GM19438 (cell line): ENCODE results near the gene MKI67.

ENCODE experiments used
- ATAC-seq: cut with Tn5 transposase; IDR thresholded peaks from one replicate; pipeline ENCODE4 v1.9.1; 2021; ENCODE audit warnings: low read depth; ENCODE audit not compliant: unreplicated experiment

Gene MKI67

DNA sequence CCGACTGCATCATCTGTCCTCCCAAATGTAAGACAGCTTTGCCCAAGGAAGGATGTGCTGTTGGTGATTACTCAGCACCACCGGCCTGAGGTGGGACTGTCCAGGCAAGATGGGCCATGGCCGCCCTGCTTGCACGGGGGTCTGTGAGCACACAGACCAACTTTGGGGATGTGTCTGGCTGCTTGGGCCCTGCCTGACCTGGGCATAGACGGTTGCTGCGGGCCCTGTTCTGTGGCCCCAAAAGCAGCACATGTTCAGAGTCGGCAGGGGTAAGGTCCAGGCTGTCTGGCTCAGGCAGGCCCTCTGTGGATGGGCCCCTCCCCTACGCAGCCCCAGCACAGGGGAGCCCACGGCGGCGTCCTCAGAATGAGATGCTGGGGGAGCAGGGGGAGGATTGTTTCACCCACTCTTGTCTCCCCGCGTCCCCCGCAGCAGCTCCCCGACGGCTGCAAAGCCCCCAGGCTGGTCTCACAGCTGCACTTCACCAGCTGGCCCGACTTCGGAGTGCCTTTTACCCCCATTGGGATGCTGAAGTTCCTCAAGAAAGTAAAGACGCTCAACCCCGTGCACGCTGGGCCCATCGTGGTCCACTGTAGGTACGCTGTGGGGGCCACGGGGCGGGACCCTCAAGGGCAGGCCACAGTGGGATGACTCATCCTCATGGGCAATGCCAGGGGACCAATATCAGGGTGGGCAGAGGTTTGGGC, 58.4 kb downstream of the MKI67 start:
- no peak for ATAC-seq

DNA sequence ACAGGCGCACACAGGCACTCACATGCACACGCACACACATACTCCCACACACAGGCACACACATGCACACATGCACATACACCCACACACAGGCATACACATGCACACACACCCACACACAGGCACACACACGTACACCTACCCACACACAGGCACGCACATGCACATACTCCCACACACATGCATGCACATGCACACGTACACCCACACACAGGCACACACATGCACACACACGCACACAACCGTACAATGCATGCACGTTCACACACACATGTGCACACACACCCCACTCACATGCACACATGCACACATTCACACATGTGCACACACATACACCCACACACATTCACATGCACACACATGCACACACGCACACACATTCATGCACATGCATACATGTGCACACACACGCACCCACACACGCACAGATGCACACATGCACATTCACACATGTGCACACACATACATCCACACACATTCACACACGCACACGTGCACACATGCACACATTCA, 59.3 kb downstream of the MKI67 start:
- ATAC-seq = no peak

DNA sequence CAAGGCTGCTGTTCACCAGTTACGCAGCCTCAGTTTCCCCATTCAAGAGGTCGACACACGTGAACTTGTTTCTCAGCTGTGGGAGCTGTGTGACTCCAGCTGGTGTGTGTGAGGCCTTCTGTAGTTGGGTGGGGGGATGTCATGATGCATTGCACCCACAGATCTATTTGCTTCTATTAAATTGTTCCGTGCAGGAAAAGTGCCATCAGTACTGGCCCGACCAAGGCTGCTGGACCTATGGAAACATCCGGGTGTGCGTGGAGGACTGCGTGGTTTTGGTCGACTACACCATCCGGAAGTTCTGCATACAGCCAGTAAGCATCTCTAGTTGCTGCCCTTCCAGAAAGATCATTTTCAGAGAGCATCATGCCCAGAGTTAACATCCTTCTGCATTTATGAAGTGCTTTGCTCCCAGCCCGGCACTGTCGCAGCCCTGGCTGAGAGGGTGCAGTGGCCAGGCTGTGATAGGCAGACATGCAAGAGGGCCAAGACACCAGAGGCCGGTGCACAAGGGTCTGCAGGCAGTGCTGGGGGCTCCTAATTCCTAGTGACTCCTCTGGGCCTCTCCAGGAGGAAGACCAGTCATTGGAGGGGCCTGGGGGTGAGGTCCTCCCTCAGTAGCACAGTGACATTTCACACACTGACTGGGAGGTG, 60.2 kb downstream of the MKI67 start:
- ATAC-seq = no peak

DNA sequence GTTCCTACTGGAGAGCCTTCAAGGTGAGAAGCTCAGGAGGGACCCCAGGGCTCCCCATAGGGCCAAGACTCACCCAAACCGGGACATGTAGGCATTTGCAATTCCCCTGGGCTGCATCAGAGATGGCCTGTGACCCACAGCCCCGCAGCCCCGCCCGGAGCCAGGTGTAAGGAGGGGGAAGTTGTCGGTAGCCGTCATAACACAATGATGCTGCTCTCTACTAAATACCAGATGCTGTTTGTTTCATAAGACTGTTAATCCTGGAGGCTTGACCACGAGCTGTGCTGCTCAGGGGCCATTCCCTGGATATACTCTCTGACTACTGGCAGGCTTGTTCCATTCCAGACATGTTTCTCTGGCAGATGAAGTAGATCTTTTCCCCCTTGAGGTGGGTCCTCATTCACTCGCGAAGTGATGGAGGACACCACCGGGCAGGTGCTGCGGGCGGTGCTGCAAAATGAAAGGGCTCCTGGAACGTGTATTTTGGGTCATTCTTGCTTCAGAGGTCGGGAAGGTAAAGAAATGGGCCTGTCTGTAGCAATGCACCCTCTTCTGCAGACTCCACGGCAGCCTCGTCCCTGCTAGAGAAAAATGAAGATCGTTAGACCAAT, 61.1 kb downstream of the MKI67 start:
- peak; percentile 30 for ATAC-seq

DNA sequence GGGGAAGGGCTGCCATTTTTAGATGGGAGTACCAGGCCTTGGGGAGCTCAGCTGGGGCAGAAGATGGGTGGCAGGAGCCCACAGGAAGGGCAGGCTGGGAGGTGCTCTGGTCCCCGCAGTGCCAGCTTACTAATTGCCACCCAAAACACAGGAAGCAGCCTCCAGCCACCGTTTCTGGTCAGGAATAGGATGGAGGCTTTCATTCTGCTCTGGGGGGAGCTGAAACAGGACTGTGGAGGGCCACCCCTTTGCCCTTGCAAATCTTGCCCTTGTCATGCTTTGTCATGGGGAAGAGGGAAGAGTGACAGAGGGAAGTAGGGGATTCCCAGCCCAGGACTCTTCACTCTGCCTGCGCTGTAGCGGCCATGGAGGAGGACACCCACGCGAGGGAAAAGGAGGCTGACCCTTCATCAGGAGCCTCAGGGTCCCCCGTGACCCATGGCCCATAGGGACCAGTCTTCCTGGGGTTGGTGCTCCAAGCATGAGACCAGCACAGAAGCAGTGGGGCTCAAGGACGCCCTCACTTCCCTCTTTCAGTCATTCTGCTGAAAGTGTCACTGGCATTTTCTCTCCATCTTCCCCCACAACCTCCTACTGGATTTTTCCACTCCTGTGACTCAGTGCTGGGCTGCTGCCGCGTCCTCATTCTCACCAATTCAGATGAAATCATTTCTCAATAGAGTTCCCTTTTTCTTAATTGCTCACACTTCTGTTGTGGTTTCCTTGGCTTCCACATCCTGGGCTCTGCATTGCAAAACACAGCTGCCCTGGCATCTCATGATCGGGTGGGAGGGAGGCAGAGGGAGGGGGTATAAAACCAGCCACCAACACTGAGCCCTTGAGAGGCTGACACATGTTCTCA, 61.9 kb downstream of the MKI67 start:
- ATAC-seq = peak; percentile 37

DNA sequence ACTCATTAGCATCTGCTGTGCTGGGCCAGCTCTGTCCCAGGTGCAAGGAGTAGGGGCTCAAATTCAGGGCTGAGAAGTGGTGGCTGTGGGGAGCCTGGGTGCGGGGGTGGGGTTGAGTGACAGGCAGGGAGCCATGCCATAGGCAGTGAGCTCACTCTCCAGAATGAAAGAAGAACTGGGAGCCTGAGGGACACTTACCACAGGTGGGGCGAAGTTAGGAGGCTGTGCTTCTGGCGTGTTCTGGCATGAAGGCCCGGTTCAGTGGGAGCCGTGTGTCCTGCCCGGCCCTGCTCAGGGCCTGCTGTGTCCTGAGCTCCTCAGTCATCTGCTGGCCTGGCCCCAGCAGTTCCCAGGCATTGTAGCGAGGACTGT, 62.5 kb downstream of the MKI67 start:
- ATAC-seq = no peak

DNA sequence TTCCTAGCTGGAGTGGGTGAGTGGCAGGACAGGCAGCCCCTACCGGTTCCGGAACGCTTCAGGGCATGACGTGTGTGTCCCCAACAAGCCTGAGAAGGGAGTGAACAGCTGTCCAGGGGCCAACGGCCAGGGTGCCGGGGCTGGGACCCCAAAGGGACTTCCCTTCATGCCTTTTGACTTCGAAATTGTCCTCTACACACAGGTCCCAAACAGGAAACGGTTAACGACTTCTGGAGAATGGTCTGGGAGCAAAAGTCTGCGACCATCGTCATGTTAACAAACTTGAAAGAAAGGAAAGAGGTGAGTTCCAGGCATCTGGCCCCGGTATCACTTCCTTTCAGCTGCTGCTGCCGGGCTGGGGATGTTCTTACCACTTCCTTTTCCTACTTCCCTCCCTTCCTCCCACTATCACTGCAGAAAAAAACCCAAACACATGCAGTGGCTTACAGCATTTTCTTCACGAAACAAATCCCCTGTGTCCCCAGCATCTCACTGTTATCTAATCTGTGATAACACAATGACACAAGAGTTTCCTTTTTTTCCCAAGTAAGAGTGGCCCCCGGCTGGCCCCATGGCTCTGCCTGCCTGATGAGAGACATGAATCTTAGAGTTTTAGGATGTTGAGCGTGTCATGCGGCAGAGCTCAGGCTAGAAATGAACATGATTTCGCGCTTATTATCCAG, 63.2 kb downstream of the MKI67 start:
- peak; percentile 56 for ATAC-seq

DNA sequence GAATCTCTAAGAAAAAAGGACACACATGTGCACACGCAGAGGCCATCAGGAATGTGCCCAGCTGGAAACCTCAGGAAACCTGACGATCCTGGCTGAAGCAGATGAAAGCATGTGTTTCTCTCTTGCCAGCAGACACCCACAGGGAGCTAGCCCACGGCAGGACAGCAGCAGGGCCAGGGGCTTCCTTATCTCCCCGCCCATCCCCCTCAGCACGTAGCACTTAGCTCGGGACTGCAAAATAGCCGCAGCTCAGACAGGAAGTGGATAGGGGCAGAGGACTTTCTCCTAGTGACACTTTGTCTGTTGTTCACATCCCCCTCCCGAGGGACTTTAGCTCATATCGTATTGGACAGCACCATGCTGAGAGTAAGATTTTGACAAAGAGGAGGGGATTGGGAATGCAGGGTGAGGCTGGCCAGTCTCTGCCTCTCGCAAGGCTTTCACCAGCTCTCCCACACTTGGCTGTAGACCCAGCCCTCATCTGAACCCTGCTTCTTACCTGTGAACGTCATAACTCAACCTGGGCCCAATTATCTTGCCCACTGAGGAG, 63.8 kb downstream of the MKI67 start:
- ATAC-seq = no peak

DNA sequence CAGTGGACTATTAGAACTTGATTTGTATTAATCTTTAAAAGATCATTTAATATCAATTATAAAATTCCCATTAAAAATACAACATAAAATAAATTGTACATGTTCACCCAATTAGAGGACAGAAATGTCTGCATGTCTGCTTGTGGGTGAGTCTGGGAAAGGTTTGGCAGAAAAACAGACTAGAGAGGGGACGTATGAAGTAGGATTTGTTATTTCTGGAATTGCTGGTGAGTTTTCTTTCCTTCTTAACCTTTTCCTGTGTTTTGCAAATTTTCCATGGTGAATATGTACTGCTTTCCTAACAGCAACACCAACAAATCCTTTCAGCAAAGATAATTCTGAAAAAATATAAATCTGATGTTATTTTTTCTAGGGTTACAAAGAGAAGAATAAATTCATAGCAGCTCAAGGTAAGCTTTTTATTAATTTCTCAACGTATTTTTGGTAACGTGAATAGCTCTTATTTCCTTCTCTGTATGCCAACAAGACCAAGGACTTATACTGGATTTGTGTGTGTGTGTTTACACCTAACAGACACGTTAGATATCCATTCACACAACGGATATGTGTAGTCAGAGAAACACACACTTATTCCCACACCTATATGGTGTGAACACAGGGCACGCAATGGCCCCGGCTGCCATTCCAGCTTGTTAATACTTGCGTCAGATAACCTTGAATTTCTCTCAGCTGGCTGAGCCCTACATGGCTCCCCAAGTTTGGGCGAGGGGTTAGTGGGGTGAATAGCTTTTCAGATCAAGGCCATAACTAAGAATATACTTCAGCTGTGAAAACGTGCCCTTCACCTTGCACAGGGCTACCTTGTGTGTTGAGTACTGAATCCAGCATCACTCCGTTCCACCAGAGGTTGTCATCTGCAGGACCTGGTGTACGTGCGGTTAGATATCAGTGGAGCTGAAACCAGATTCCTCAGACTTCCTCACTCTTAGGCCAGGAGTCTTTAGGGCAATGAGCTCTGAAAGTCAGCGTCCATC, 64.6 kb downstream of the MKI67 start:
- ATAC-seq = no peak

DNA sequence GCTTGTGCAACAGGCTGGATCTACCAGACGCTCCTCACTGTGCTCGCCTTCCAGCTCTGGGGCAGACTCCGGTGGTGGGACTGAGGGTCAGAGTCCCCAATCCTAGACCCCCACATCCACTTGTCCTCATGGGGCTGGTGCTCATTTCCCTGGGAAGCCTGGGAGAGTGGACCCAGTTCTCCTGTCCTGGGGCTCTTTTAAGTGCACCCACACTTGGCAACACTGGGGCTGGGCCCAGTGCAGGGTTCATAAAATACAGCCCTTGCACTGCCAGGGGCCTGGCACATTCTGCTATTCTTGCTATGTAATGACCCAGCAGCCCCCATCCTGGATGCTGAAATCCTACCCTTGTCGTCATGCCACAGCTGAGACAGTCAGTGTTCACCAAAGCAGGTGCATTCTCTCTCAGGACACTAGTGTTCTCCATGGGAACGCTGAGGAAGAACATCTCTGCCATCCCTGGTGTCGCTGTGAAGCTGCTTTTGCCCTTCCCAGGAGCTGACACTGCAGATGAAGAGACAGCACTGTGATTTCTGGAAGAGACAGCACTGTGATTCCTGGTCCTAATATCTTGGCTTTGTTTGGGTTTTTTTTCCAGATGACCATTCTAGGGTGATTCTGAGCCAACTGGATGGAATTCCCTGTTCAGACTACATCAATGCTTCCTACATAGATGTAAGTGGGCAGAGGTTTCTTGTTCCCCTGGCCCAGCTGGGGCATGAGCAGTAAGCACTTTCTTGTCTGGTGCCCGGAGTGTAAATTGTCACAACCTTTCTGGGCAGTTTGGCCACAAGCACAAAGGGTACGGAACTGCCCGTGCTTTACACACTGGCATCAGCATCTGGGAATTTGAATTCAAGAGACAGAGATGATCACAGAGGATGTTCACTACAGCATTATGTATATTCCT, 65.6 kb downstream of the MKI67 start:
- ATAC-seq = no peak

DNA sequence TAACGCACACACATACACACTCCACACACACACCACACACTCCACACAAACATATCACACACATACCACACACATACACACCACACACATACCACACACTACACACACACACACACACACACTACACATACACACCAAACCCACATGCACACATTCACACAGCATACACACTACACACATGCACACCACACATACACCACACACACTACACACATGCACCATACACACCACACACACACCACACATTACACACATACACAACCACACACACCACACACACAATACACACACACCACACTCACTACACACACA, 66.3 kb downstream of the MKI67 start:
- ATAC-seq = no peak

DNA sequence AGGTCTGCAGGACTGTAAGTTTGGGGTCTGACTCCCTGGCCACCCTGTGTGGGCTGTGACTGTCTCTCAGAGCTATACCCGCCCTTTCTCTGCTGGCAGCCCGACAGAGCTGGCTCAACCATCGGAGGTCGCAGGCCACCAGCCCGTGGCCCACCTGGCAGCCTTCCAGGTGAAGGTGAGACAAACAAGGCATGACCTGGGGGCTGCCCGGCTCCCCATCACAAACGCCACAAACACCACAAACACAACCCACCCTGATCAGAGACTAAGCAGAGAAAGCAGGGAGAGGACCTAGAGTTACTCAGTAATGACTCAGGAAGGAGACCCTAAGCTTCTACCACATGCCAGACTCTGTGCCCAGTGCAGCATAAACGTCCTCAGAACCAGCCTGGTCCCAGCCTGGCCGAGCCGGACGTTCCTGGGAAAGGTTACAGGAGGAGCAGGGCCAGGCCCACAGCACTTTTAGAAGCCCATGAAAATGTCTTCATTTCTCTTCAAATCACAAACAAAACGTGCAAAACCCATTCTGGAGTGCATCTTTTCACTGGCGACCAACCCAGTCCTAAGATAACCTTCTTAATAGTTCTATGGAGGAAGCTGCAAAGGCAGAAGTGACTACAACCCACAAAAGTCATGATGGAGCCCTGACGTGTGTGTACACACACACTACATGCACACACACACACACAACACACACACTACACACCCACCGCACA, 66.8 kb downstream of the MKI67 start:
- no peak for ATAC-seq

DNA sequence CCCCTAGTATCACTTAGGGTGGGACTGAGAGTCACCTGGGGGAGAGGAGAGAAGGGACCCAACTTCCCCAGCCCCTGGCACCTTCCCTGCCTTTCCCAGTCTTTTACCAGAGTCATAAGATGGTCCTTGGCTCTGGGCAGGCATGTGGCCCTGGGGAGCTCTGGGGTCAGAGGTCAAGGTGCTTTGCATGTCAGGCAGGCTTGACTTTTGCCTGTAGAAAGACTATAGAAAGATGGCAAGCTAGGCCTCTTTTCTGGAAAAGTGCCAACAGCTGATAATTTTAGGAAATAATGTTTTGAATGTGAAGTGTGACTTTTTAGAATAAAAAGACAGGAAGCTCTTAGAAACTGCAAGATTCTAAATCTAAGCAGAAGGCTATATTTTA, 67.5 kb downstream of the MKI67 start:
- ATAC-seq = no peak

DNA sequence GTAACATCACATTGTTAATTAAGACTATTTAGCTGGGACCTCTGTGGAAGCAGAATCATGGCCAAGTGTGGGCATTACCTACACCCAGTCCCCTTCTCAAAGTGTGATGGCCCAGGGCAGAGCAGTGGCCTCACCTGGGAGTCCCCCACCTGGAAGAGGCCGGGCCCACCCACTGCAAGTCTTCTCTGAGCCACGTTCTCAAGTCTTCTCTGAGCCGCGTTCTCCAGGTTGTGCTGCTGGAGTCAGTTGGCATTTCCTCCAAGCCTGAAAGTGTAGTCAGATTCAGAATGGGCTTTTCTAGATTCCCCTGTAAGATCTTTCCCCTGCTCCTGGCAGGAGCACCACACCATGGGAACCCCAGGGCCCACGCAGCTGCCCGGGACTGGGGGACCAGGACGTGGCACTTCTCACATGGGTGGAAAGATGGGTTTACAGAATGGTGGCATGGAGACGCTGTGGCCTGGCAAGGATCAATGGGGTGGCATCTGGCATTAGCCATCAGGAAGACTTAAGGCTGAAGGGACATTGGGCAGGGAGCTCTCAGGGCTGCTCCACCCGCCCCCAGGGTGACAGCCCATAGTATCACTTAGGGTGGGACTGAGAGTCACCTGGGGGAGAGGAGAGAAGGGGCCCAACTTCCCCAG, 68.0 kb downstream of the MKI67 start:
- ATAC-seq = no peak

DNA sequence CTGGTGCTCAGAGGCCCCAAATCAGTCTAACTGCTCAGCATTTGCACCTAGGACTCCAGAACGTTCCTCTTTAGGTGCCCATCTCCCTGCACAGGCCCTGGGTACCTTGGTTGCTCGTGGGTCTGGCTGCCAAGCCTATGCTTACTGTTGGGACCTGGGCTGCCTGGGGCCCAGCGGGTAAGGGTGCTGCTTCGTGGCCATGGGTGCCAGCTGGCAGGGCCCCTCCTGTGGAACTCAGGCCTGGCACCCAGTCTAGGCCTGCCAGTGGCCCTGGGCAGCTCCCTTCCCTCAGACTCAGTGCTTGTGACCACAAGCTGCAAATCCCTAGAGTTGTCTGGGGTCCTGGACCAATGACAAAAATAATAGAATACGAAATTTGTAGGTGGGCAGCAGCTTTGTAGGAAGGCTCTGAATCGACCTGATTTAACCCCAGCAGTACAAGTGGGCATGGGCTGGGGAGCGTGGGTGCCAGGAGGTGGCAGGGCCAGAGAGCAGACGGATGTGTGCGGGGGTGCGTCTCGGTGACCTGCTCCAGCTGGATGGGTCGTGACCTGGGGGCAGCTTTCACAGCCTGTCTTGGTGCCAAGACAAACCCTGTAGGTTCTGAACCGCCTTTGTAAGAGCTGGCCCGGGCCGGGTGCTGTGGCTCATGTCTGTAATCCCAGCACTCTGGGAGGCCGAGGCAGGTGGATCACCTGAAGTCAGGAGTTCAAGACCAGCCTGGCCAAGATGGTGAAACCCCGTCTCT, 69.7 kb downstream of the MKI67 start:
- no peak for ATAC-seq
